H1 (cell line): Measurements from ENCODE around the gene MYH9. TPM values are rescaled to one million over a fixed set of nuclear protein-coding genes. Genes with fewer than 3 reads are reported as not detected.

ENCODE experiments used
- RNF2 ChIP-seq: fragments of 200-900, 300-1000 bp; sonication (generic); IDR thresholded peaks from 2 replicates; pipeline ENCODE4 v1.7.1; 2016; ENCODE audit warnings: borderline replicate concordance, low read depth, mild to moderate bottlenecking, antibody characterized with exemption, low read length; ENCODE audit not compliant: poor library complexity, severe bottlenecking; ENCODE audit errors: missing control alignments
- polyA plus RNA-seq, 7 experiments: library from polyadenylated mRNA; depleted of rRNA in 3 of 7; stranded (reverse) in 5 of 7; unstranded in 2 of 7; fragments of >200 nt in 5 of 7; fragments of 200-250 nt in 2 of 7; gene quantifications; 1 replicate in 5 of 7; 2 replicates in 1 of 7; 4 replicates in 1 of 7; pipeline versions ENCODE4 v1.2.1 to v1.2.3, GENCODE V29; 2011 to 2013; ENCODE audit warnings: missing spikeins in 2 of 7, mixed read lengths in 2 of 7
- total RNA-seq: library from RNA; stranded (reverse); fragmentation: NEBNext Ultra II Directional; extraction: Animal tissue kit (Norgen Biotek cat#: 25700); gene quantifications from 2 replicates; pipeline ENCODE4 v1.2.1, GENCODE V29; 2021
- TF ChIP-seq, protein P1 (sequence below): IDR thresholded peaks from 2 replicates; pipeline ENCODE4 v1.6.1; 2012; ENCODE audit warnings: inconsistent platforms

Gene MYH9
- total and polyA plus RNA-seq, 2 of the 8 experiments (the other 6 are each of a cell fraction or from before 2014, with no cell fraction given), result 24.9 to 322 TPM

DNA sequence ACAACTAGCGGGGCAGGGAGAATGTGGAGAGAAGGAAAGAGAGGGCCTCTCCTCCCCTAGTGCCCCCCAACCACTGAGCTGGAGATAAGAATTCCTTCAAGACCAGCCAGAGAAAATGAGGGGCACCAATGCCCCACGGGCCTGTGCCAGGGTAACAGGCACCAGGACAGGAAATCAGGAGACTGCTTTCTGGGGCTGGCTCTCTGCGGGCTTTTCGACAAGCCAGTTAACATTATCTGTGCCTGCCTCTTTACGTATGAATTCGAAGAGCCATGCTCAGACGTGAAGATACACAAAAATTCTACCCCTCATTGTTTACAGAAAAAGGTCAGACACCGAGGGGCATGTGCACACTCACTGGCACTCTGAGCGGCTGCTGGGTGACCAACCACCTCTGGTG, 52.1 kb downstream of the MYH9 start (continued):
- TF ChIP-seq RNF2, result no peak
- TF ChIP-seq, protein P1, sequence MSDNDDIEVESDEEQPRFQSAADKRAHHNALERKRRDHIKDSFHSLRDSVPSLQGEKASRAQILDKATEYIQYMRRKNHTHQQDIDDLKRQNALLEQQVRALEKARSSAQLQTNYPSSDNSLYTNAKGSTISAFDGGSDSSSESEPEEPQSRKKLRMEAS, result no peak
